Measurements from ENCODE around the gene CYP2F1. TPM values are rescaled to one million over a fixed set of nuclear protein-coding genes. Genes with fewer than 3 reads are reported as not detected.

The CYP2F1 gene
- polyA plus RNA-seq, 2 of the 4 experiments (the other 2 are of a cell fraction) = not detected

GRCh38 chr19:41095703-41096102 is 18.5 kb upstream of the CYP2F1 start (continued):
- no peak for TF ChIP-seq ZFP36 (IDR thresholded peaks at IDR 0.05; ENCODE audit: borderline replicate concordance, partially characterized antibody)
- TF ChIP-seq NR3C1 (IDR thresholded peaks at IDR 0.05) = no peak
- TF ChIP-seq HOXB13 (CRISPR knock-in tag; IDR thresholded peaks at IDR 0.05; ENCODE audit: low read depth) = no peak

GRCh38 chr19:41096353-41096752 is 17.9 kb upstream of the CYP2F1 start:
- DNase-seq (ENCODE audit: low read depth in 1 of 2, low spot score in 1 of 2) (no peak), ATAC-seq (no peak), FAIRE-seq (no peak)
- H3K9me3 ChIP-seq = peaks cover 41% of the 10 kb centered on the region
- CTCF ChIA-PET = interaction anchor here (1.2 to 1.9 kb wide), 4 partner anchors 14 to 32 kb away, joined by 3 to 5 read pairs (median 4); no protein-coding TSS in a partner anchor
- H3K4me2 ChIP-seq = no peak overlapping the region
- H3K4me3 ChIP-seq = no peak overlapping the region
- H3K4me1 ChIP-seq = no peaks in the 10 kb centered on the region
- 54% methylated on average over 7 of the region's 7 CpGs for WGBS (ENCODE audit: missing lambda C conversion rate)
- no peak for TF ChIP-seq ELK1 (IDR thresholded peaks at IDR 0.05; ENCODE audit: low read depth, low read length)
- TF ChIP-seq TFCP2L1 (CRISPR knock-in tag; IDR thresholded peaks at IDR 0.05) = no peak
- TF ChIP-seq ZFP36 (IDR thresholded peaks at IDR 0.05; ENCODE audit: borderline replicate concordance, partially characterized antibody) = no peak
- TF ChIP-seq HOXA7 (CRISPR knock-in tag; IDR thresholded peaks at IDR 0.05) = no peak
- TF ChIP-seq FOSB (CRISPR knock-in tag; IDR thresholded peaks at IDR 0.05) = no peak
- no peak for TF ChIP-seq RARB (CRISPR knock-in tag; IDR thresholded peaks at IDR 0.05)
- no peak for TF ChIP-seq EHMT2 (IDR thresholded peaks at IDR 0.05; ENCODE audit: low read depth)
- TF ChIP-seq CTCF (IDR thresholded peaks at IDR 0.05) = no peak
- TF ChIP-seq FOSL2 (IDR thresholded peaks at IDR 0.05) = no peak
- TF ChIP-seq FOSL2 (CRISPR knock-in tag; IDR thresholded peaks at IDR 0.05) = no peak
- TF ChIP-seq NPAS2 (CRISPR knock-in tag; IDR thresholded peaks at IDR 0.05; ENCODE audit: borderline replicate concordance) = no peak
- no peak overlapping the region for H3K27ac ChIP-seq
- POLR2A ChIA-PET = no interaction called here

- TF ChIP-seq SMC3 (IDR thresholded peaks at IDR 0.05) = no peak
- no peak for TF ChIP-seq EP300 (IDR thresholded peaks at IDR 0.05)
- TF ChIP-seq MAFK (IDR thresholded peaks at IDR 0.05; ENCODE audit: partially characterized antibody) = no peak
- TF ChIP-seq EHF (CRISPR knock-in tag; IDR thresholded peaks at IDR 0.05) = no peak
- TF ChIP-seq HMGXB4 (CRISPR knock-in tag; IDR thresholded peaks at IDR 0.05; ENCODE audit: borderline replicate concordance) = no peak
- no peak for TF ChIP-seq E2F6 (IDR thresholded peaks at IDR 0.05; ENCODE audit: borderline replicate concordance, low read depth)
- peak; percentile 87 for TF ChIP-seq ZFP36 (IDR thresholded peaks at IDR 0.05; ENCODE audit: borderline replicate concordance, partially characterized antibody)
- no peak for TF ChIP-seq NR3C1 (IDR thresholded peaks at IDR 0.05)
- TF ChIP-seq USF2 (IDR thresholded peaks at IDR 0.05) = no peak
- Histone ChIP-seq H3K9me3 (peaks cover 49% of the 10 kb centered on the region), H3K4me2 (no peak overlapping the region), H3K4me1 (no peaks in the 10 kb centered on the region), H3K4me3 (no peak overlapping the region), H3K27ac (no peak overlapping the region)
- no peak for FAIRE-seq
- ChIA-PET POLR2A (no interaction called here), CTCF (interaction anchor here (0.5 to 1.2 kb wide), 6 partner anchors 13 to 1353 kb away, joined by 3 to 4 read pairs (median 3); no protein-coding TSS in a partner anchor)
- DNase-seq (ENCODE audit: low read depth in 1 of 2, low spot score in 1 of 2) = no peak
- ATAC-seq = no peak
- 6% methylated on average over 2 of the region's 2 CpGs for WGBS (ENCODE audit: missing lambda C conversion rate)
Measured at GRCh38 chr19:41097302-41097701, 16.9 kb upstream of the CYP2F1 start.

All from A549 (cell line).